Adrenal gland (tissue), 12 donors: ENCODE results near the gene TFAM. TPM values are rescaled to one million over a fixed set of nuclear protein-coding genes. Genes with fewer than 3 reads are reported as not detected.

Experiments used
- DNase-seq, 7 donors: peaks; one replicate each; pipeline ENCODE4 v3.0.0-alpha.2; 2019 to 2020
- H3K27ac ChIP-seq, 5 donors: fragments of 200-600 bp; sonication (generic) in 4 of 5; 1 replicate in 3 of 5; 2 replicates in 2 of 5; pipeline versions ENCODE4 v1.5.1 to v1.8.0; 2016 to 2020; ENCODE audit warnings: mild to moderate bottlenecking in 1 of 5
- H3K27me3 ChIP-seq: fragments of 200-600 bp; 2 replicates; pipeline ENCODE4 v1.8.0; 2021
- H3K36me3 ChIP-seq, 2 donors: fragments of 200-600 bp; replicated peaks in 1 of 2; 1 replicate in 1 of 2; 2 replicates in 1 of 2; pipeline versions ENCODE4 v1.5.1 to v1.8.0; 2018 to 2022
- H3K4me1 ChIP-seq, 2 donors: fragments of 200-600 bp; replicated peaks in 1 of 2; 1 replicate in 1 of 2; 2 replicates in 1 of 2; pipeline versions ENCODE4 v1.5.1 to v1.8.0; 2018 to 2021
- H3K4me3 ChIP-seq, 4 donors: fragments of 200-600 bp; sonication (generic) in 3 of 4; one replicate each; pipeline ENCODE4 v1.5.1; 2016 to 2018
- H3K9me3 ChIP-seq, 3 donors: fragments of 200-600 bp; sonication (generic) in 1 of 3; replicated peaks in 1 of 3; 1 replicate in 2 of 3; 2 replicates in 1 of 3; pipeline versions ENCODE4 v1.5.1 to v1.8.0; 2016 to 2021
- CTCF ChIP-seq, 6 experiments: fragments of 450-650 bp in 4 of 6; fragments of 200-600 bp in 2 of 6; sonication (generic) in 1 of 6; IDR thresholded peaks; 1 replicate in 5 of 6; 2 replicates in 1 of 6; pipeline versions ENCODE4 v1.5.1 to v1.8.0; 2016 to 2021; ENCODE audit warnings: antibody characterized with exemption in 6 of 6, mild to moderate bottlenecking in 2 of 6, moderate library complexity in 1 of 6
- POLR2A ChIP-seq, 2 donors: fragments of 450-650 bp; IDR thresholded peaks; one replicate each; pipeline ENCODE4 v1.6.1; 2017; ENCODE audit warnings: antibody characterized with exemption in 2 of 2, mild to moderate bottlenecking in 2 of 2, moderate library complexity in 1 of 2
- WGBS, 4 donors: extraction: QIAGEN DNeasy Blood & Tissue Kit in 2 of 4; methylation state at CpG; one replicate each; pipeline versions ENCODE4 v1.1.5 to v1.1.7; 2013 to 2017; 5-methylcytosine and 5-hydroxymethylcytosine counted together
- intact Hi-C, 2 donors: fragments of 100-400 bp; cut with DNase I; formaldehyde crosslinking; loops; one replicate each; pipeline versions ENCODE4 v1.14.1 to v1.15.0; 2022 to 2023
- polyA plus RNA-seq, 3 donors: library from polyadenylated mRNA; stranded (reverse); fragments of 200-250 nt in 2 of 3; fragments of 350-450 nt in 1 of 3; fragmentation: Illumina TruSeq in 1 of 3; extraction: RNeasy Lipid Tissue Mini Kit (QIAGEN cat#74804) in 1 of 3; gene quantifications; one replicate each; pipeline ENCODE4 v1.2.3, GENCODE V29; 2013 to 2014
- total RNA-seq, 9 donors: library from RNA; depleted of rRNA in 4 of 9; stranded (reverse); fragments of >200 nt in 4 of 9; fragments of 120-200 nt in 1 of 9; fragmentation: NEBNext Ultra II Directional in 1 of 9; extraction: Animal tissue kit (Norgen Biotek cat#: 25700) in 1 of 9; gene quantifications; one replicate each; pipeline versions ENCODE4 v1.1.0 to v1.2.4, GENCODE V29; 2013 to 2023
- donor health status: healthy with polysubstance abuse.
- donor health status: Bipolar disorder and iron deficiency.
- donor health status: DM: yes; HTN: yes; CAD: no.
- donor health status: DM: no; HTN: no; CAD: no.
- donor health status: DM: no; HTN: no; CAD: no.
- donor health status: DM: yes; HTN: yes; CAD: no.

TFAM gene
- total and polyA plus RNA-seq, 12 donors, result 4.3 to 55.7 (median 34.2) TPM

GRCh38 chr10:58435297-58435985 is 50.2 kb downstream of the TFAM start:
- Histone ChIP-seq H3K27ac (no peak overlapping the region), H3K36me3 (no peaks in the 10 kb centered on the region), H3K4me1 (peaks cover 0 to 8% of the 10 kb centered on the region in 2 donors), H3K9me3 (no peaks in the 10 kb centered on the region), H3K4me3 (no peak overlapping the region), H3K27me3 (no peaks in the 10 kb centered on the region)
- WGBS, 4 donors, result 16 to 25% (median 20%) methylated on average over 2 of the region's 2 CpGs
- peak in 4 of 7 donors; percentile 31 to 69 (median 49) for DNase-seq
- TF ChIP-seq CTCF (IDR thresholded peaks at IDR 0.05), result no peak
- no peak for TF ChIP-seq POLR2A (IDR thresholded peaks at IDR 0.05)
- intact Hi-C loops, result no loop called here

GRCh38 chr10:58436071-58436470 is 50.9 kb downstream of the TFAM start:
- 44 to 52% (median 46%) methylated on average over 4 of the region's 4 CpGs for WGBS, 4 donors
- no peak for DNase-seq
- intact Hi-C loops, result no loop called here
- TF ChIP-seq CTCF (IDR thresholded peaks at IDR 0.05) (no peak), POLR2A (IDR thresholded peaks at IDR 0.05) (no peak)
- Histone ChIP-seq H3K27ac (no peak overlapping the region), H3K4me1 (peaks cover 0 to 8% of the 10 kb centered on the region in 2 donors), H3K27me3 (no peaks in the 10 kb centered on the region), H3K9me3 (no peaks in the 10 kb centered on the region), H3K36me3 (no peaks in the 10 kb centered on the region), H3K4me3 (no peak overlapping the region)

- Histone ChIP-seq H3K27ac (peak overlapping the region in 1 of 5 donors; percentile 3), H3K4me3 (no peak overlapping the region), H3K4me1 (peaks cover 0 to 8% of the 10 kb centered on the region in 2 donors), H3K9me3 (no peaks in the 10 kb centered on the region), H3K27me3 (no peaks in the 10 kb centered on the region), H3K36me3 (no peaks in the 10 kb centered on the region)
- TF ChIP-seq POLR2A (IDR thresholded peaks at IDR 0.05), result no peak
- intact Hi-C loops, result no loop called here
- 59 to 70% (median 61%) methylated on average over 3 of the region's 3 CpGs for WGBS, 4 donors
- no peak for DNase-seq
Observed at GRCh38 chr10:58438340-58438871, 53.2 kb downstream of the TFAM start.

GRCh38 chr10:58438986-58439385 is 53.8 kb downstream of the TFAM start:
- no peak for DNase-seq
- no peak overlapping the region for H3K27ac ChIP-seq

More at GRCh38 chr10:58438986-58439385, 53.8 kb downstream of the TFAM start:
- Histone ChIP-seq H3K9me3 (no peaks in the 10 kb centered on the region), H3K36me3 (no peaks in the 10 kb centered on the region), H3K4me3 (no peak overlapping the region), H3K4me1 (peaks cover 0 to 8% of the 10 kb centered on the region in 2 donors), H3K27me3 (no peaks in the 10 kb centered on the region)
- TF ChIP-seq CTCF (IDR thresholded peaks at IDR 0.05), result no peak
- TF ChIP-seq POLR2A (IDR thresholded peaks at IDR 0.05), result no peak
- WGBS, 4 donors, result 55 to 88% (median 73%) methylated on average over 1 of the region's 1 CpG
- intact Hi-C loops, result no loop called here
